H9 (cell line): ENCODE results near the gene FRY. TPM values are rescaled to one million over a fixed set of nuclear protein-coding genes. Genes with fewer than 3 reads are reported as not detected.

Source experiments
- DNase-seq: peaks from one replicate; pipeline ENCODE4 v3.0.0-alpha.2; 2017
- H2AFZ ChIP-seq: one replicate; pipeline ENCODE4 v1.6.1; 2013; ENCODE audit warnings: mild to moderate bottlenecking, low read length, control low read depth, moderate library complexity
- H2AK5ac ChIP-seq: 2 replicates; pipeline ENCODE4 v1.6.1; 2013; ENCODE audit warnings: low read length, control low read depth, mixed read lengths; ENCODE audit not compliant: insufficient read length
- H2BK120ac ChIP-seq: one replicate; pipeline ENCODE4 v1.6.1; 2013; ENCODE audit warnings: low read depth, mild to moderate bottlenecking, low read length, control low read depth, inconsistent platforms; ENCODE audit not compliant: poor library complexity, severe bottlenecking
- H2BK12ac ChIP-seq: 2 replicates; pipeline ENCODE4 v1.6.1; 2013; ENCODE audit warnings: low read length, control low read depth, mixed read lengths, low read depth; ENCODE audit not compliant: insufficient read length
- H2BK15ac ChIP-seq: 2 replicates; pipeline ENCODE4 v1.6.1; 2013; ENCODE audit warnings: low read depth, low read length, control low read depth
- H2BK20ac ChIP-seq: one replicate; pipeline ENCODE4 v1.6.1; 2013; ENCODE audit warnings: low read depth, mild to moderate bottlenecking, low read length, control low read depth, inconsistent platforms; ENCODE audit not compliant: poor library complexity, severe bottlenecking
- H2BK5ac ChIP-seq: 2 replicates; pipeline ENCODE4 v1.6.1; 2013; ENCODE audit warnings: low read length, control low read depth, mixed read lengths; ENCODE audit not compliant: insufficient read length
- H3K14ac ChIP-seq: 2 replicates; pipeline ENCODE4 v1.6.1; 2013; ENCODE audit warnings: low read length, control low read depth; ENCODE audit not compliant: insufficient read depth
- H3K18ac ChIP-seq: 2 replicates; pipeline ENCODE4 v1.6.1; 2013; ENCODE audit warnings: low read depth, mild to moderate bottlenecking, mixed read lengths, low read length, control low read depth; ENCODE audit not compliant: insufficient read length
- H3K23ac ChIP-seq: 2 replicates; pipeline ENCODE4 v1.6.1; 2013; ENCODE audit warnings: low read length, control low read depth, mixed read lengths, low read depth; ENCODE audit not compliant: insufficient read length
- H3K23me2 ChIP-seq: 2 replicates; pipeline ENCODE4 v1.6.1; 2013; ENCODE audit warnings: low read depth, mild to moderate bottlenecking, mixed read lengths, low read length, control low read depth; ENCODE audit not compliant: insufficient read length, poor library complexity, severe bottlenecking
- H3K27ac ChIP-seq: 2 replicates; pipeline ENCODE4 v1.5.1; 2013; ENCODE audit warnings: low read length, control low read depth, mixed read lengths, low read depth; ENCODE audit not compliant: insufficient read length
- H3K27me3 ChIP-seq: 2 replicates; pipeline ENCODE4 v1.6.1; 2013; ENCODE audit warnings: low read length, control low read depth, inconsistent platforms; ENCODE audit not compliant: insufficient read depth
- H3K4ac ChIP-seq: 2 replicates; pipeline ENCODE4 v1.6.1; 2013; ENCODE audit warnings: low read depth, mild to moderate bottlenecking, control low read depth, inconsistent platforms, low read length, moderate library complexity
- H3K4me1 ChIP-seq: 2 replicates; pipeline ENCODE4 v1.6.1; 2013; ENCODE audit warnings: low read length, control low read depth, inconsistent platforms; ENCODE audit not compliant: insufficient read depth
- H3K4me2 ChIP-seq: 2 replicates; pipeline ENCODE4 v1.6.1; 2013; ENCODE audit warnings: low read length, control low read depth, mixed read lengths; ENCODE audit not compliant: insufficient read length, insufficient read depth
- H3K56ac ChIP-seq: 2 replicates; pipeline ENCODE4 v1.6.1; 2013; ENCODE audit warnings: low read depth, mild to moderate bottlenecking, mixed read lengths, low read length, control low read depth; ENCODE audit not compliant: insufficient read length
- H3K79me1 ChIP-seq: 2 replicates; pipeline ENCODE4 v1.6.1; 2013; ENCODE audit warnings: low read depth, mild to moderate bottlenecking, moderate library complexity, low read length, control low read depth, inconsistent platforms; ENCODE audit not compliant: insufficient read depth, poor library complexity, severe bottlenecking
- H3K79me2 ChIP-seq: 2 replicates; pipeline ENCODE4 v1.6.1; 2013; ENCODE audit warnings: low read length, control low read depth, inconsistent platforms; ENCODE audit not compliant: insufficient read depth
- H3K9ac ChIP-seq: 2 replicates; pipeline ENCODE4 v1.6.1; 2013; ENCODE audit warnings: low read length, control low read depth, mixed read lengths; ENCODE audit not compliant: insufficient read length; ENCODE audit errors: extremely low read depth
- H3K9me3 ChIP-seq: one replicate; pipeline ENCODE4 v1.6.1; 2013; ENCODE audit warnings: low read depth, low read length, inconsistent platforms; ENCODE audit not compliant: control insufficient read depth
- H3T11ph ChIP-seq: one replicate; pipeline ENCODE4 v1.6.1; 2013; ENCODE audit warnings: mild to moderate bottlenecking, low read length, control low read depth, inconsistent platforms
- H4K20me1 ChIP-seq: one replicate; pipeline ENCODE4 v1.6.1; 2013; ENCODE audit not compliant: control insufficient read depth, insufficient read length, insufficient read depth
- H4K5ac ChIP-seq: 2 replicates; pipeline ENCODE4 v1.6.1; 2013; ENCODE audit warnings: low read depth, mild to moderate bottlenecking, mixed read lengths, low read length, control low read depth; ENCODE audit not compliant: insufficient read length
- H4K8ac ChIP-seq: replicated peaks from 2 replicates; pipeline ENCODE4 v1.6.1; 2013; ENCODE audit warnings: low read length, control low read depth, mixed read lengths, low read depth; ENCODE audit not compliant: insufficient read length
- H4K91ac ChIP-seq: 2 replicates; pipeline ENCODE4 v1.6.1; 2013; ENCODE audit warnings: low read depth, mild to moderate bottlenecking, moderate library complexity, mixed read lengths, low read length, control low read depth; ENCODE audit not compliant: insufficient read length
- H3K27ac Mint-ChIP-seq, 3 experiments: 2 replicates in 2 of 3; 3 replicates in 1 of 3; pipeline ENCODE4 v1.8.0; 2020 to 2021; ENCODE audit warnings: mixed read lengths in 3 of 3, mild to moderate bottlenecking in 1 of 3, moderate library complexity in 1 of 3
- H3K27me3 Mint-ChIP-seq: 2 replicates; pipeline ENCODE4 v1.8.0; 2021; ENCODE audit warnings: low read depth, mild to moderate bottlenecking, moderate library complexity, mixed read lengths
- H3K36me3 Mint-ChIP-seq, 3 experiments: 2 replicates in 2 of 3; 3 replicates in 1 of 3; pipeline ENCODE4 v1.8.0; 2020 to 2021; ENCODE audit warnings: low read depth in 3 of 3, mixed read lengths in 3 of 3; ENCODE audit not compliant: insufficient read depth in 1 of 3
- H3K4me1 Mint-ChIP-seq, 2 experiments: 2 replicates each; pipeline ENCODE4 v1.8.0; 2020; ENCODE audit warnings: mixed read lengths in 2 of 2
- H3K4me3 Mint-ChIP-seq, 2 experiments: 2 replicates in 1 of 2; 3 replicates in 1 of 2; pipeline ENCODE4 v1.8.0; 2020 to 2021; ENCODE audit warnings: mild to moderate bottlenecking in 2 of 2, mixed read lengths in 2 of 2, moderate library complexity in 1 of 2
- H3K9me3 Mint-ChIP-seq, 2 experiments: 2 replicates in 1 of 2; 3 replicates in 1 of 2; pipeline ENCODE4 v1.8.0; 2020; ENCODE audit warnings: mild to moderate bottlenecking in 2 of 2, mixed read lengths in 2 of 2, moderate library complexity in 1 of 2
- WGBS: extraction: QIAGEN DNeasy Blood & Tissue Kit; methylation state at CpG from one replicate; pipeline ENCODE4 v1.1.7; 2013; ENCODE audit warnings: missing lambda C conversion rate, low lambda C conversion rate, mixed read lengths; ENCODE audit not compliant: insufficient read length; ENCODE audit errors: extremely low coverage; 5-methylcytosine and 5-hydroxymethylcytosine counted together
- total RNA-seq: library from RNA; stranded (reverse); gene quantifications from 2 replicates; pipeline ENCODE4 v1.2.1, GENCODE V29; 2021
- TF ChIP-seq, protein P1 (sequence below): fragments of 200-600 bp; sonication (generic); conservative IDR thresholded peaks from 3 replicates; pipeline ENCODE4 v1.8.0; 2021; ENCODE audit warnings: antibody characterized with exemption, mild to moderate bottlenecking

Gene FRY
- total RNA-seq, 1 experiment from 2014 or later: 5.2 TPM

DNA sequence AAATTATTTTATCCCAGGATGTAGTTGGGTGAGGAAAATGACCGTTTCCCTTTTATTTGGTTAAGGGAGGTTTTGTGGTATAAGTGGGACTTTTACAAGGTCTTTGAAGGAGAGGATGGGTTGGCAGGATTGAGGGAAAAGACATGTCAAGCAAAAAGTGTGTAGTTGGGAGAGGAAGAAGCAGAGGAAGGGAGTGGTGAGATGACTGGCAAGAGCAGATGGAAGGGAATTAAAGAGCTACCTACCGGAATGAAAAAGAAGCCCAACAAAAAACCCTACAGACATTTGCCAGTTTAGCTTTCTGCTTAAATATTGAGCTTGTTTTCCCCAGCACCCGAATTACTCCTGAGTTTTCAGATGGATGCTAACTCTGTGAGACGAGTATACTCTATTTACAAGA lies 19.6 kb downstream of the FRY start:
- no peaks in the 10 kb centered on the region for H3K27me3 Mint-ChIP-seq
- TF ChIP-seq, protein P1, sequence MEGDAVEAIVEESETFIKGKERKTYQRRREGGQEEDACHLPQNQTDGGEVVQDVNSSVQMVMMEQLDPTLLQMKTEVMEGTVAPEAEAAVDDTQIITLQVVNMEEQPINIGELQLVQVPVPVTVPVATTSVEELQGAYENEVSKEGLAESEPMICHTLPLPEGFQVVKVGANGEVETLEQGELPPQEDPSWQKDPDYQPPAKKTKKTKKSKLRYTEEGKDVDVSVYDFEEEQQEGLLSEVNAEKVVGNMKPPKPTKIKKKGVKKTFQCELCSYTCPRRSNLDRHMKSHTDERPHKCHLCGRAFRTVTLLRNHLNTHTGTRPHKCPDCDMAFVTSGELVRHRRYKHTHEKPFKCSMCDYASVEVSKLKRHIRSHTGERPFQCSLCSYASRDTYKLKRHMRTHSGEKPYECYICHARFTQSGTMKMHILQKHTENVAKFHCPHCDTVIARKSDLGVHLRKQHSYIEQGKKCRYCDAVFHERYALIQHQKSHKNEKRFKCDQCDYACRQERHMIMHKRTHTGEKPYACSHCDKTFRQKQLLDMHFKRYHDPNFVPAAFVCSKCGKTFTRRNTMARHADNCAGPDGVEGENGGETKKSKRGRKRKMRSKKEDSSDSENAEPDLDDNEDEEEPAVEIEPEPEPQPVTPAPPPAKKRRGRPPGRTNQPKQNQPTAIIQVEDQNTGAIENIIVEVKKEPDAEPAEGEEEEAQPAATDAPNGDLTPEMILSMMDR: no peak
- H3K23ac ChIP-seq: no peak overlapping the region

More for the DNA sequence above, 19.6 kb downstream of the FRY start:
- Mint-ChIP-seq H3K4me3 (no peak overlapping the region), H3K9me3 (no peaks in the 10 kb centered on the region), H3K27ac (peak overlapping the region in 1 of 3 experiments; percentile 21; a peak in 3 of 7 replicates), H3K36me3 (peaks cover 0 to 2% (median 0%) of the 10 kb centered on the region in 3 experiments; a peak in 1 of 7 replicates), H3K4me1 (peaks cover 24% of the 10 kb centered on the region in 2 experiments)
- Histone ChIP-seq H2BK12ac (no peak overlapping the region), H4K8ac (no peak overlapping the region), H2AFZ (no peak overlapping the region), H4K5ac (no peak overlapping the region), H3K23me2 (no peaks in the 10 kb centered on the region), H3K4me2 (no peak overlapping the region), H3K9me3 (no peaks in the 10 kb centered on the region), H3K14ac (no peak overlapping the region), H3K4ac (no peak overlapping the region), H2AK5ac (no peak overlapping the region), H4K20me1 (no peaks in the 10 kb centered on the region), H3K56ac (no peak overlapping the region), H3K79me2 (no peaks in the 10 kb centered on the region), H3T11ph (no peak overlapping the region), H3K4me1 (peaks cover 3% of the 10 kb centered on the region; the same call in 1 of the 2 replicates), H2BK15ac (no peak overlapping the region), H3K27me3 (no peaks in the 10 kb centered on the region), H2BK5ac (no peak overlapping the region), H2BK120ac (no peak overlapping the region), H4K91ac (no peak overlapping the region), H3K18ac (no peak overlapping the region), H2BK20ac (no peak overlapping the region), H3K9ac (no peak overlapping the region), H3K27ac (no peak overlapping the region), H3K79me1 (no peaks in the 10 kb centered on the region)
- no CpG with 5 or more reads among the region's 4 CpGs for WGBS
- no peak for DNase-seq
